Liver (tissue), 9 donors: ENCODE measurements around the gene SUPT6H. TPM values are rescaled to one million over a fixed set of nuclear protein-coding genes. Genes with fewer than 3 reads are reported as not detected.

Experiments used
- DNase-seq: peaks from one replicate; pipeline ENCODE4 v3.0.0-alpha.2; 2017; ENCODE audit warnings: low spot score
- H3K27ac ChIP-seq, 2 donors: one replicate each; pipeline ENCODE4 v1.7.0; 2013; ENCODE audit warnings: inconsistent platforms in 2 of 2, low read length in 2 of 2, control low read depth in 1 of 2, low read depth in 1 of 2, mild to moderate bottlenecking in 1 of 2
- H3K27me3 ChIP-seq, 4 donors: one replicate each; pipeline versions ENCODE4 v1.6.1 to v1.7.0; 2013; ENCODE audit warnings: low read length in 3 of 4, inconsistent platforms in 1 of 4, mild to moderate bottlenecking in 1 of 4, moderate library complexity in 1 of 4; ENCODE audit not compliant: control insufficient read depth in 4 of 4, insufficient read depth in 4 of 4
- H3K36me3 ChIP-seq, 4 donors: one replicate each; pipeline versions ENCODE4 v1.6.1 to v1.7.0; 2013; ENCODE audit warnings: low read length in 3 of 4, mild to moderate bottlenecking in 3 of 4, low read depth in 1 of 4, moderate library complexity in 1 of 4; ENCODE audit not compliant: control insufficient read depth in 4 of 4, insufficient read depth in 3 of 4
- H3K4me1 ChIP-seq, 4 donors: one replicate each; pipeline versions ENCODE4 v1.6.1 to v1.7.0; 2013; ENCODE audit warnings: low read length in 3 of 4, mild to moderate bottlenecking in 3 of 4, moderate library complexity in 1 of 4; ENCODE audit not compliant: control insufficient read depth in 4 of 4, insufficient read depth in 4 of 4
- H3K4me3 ChIP-seq, 3 donors: one replicate each; pipeline versions ENCODE4 v1.6.1 to v1.7.0; 2013; ENCODE audit warnings: low read length in 3 of 3, control low read depth in 1 of 3, low read depth in 1 of 3, mild to moderate bottlenecking in 1 of 3
- H3K9ac ChIP-seq, 2 donors: one replicate each; pipeline ENCODE4 v1.7.0; 2013; ENCODE audit warnings: low read length in 2 of 2, mild to moderate bottlenecking in 2 of 2, moderate library complexity in 2 of 2, control low read depth in 1 of 2, low read depth in 1 of 2
- H3K9me3 ChIP-seq, 4 donors: one replicate each; pipeline versions ENCODE4 v1.6.1 to v1.7.0; 2013; ENCODE audit warnings: low read length in 3 of 4; ENCODE audit not compliant: control insufficient read depth in 4 of 4
- ATF3 ChIP-seq: IDR thresholded peaks from 2 replicates; pipeline ENCODE4 v1.6.1; 2016; ENCODE audit warnings: antibody characterized with exemption
- CTCF ChIP-seq: fragments of 150-350 bp; IDR thresholded peaks from 2 replicates; pipeline ENCODE4 v1.5.1; 2017; ENCODE audit warnings: improper control_type of control experiment, low read depth, low read length; ENCODE audit not compliant: missing input control
- EGR1 ChIP-seq, 2 donors: IDR thresholded peaks; 2 replicates each; pipeline ENCODE4 v1.6.1; 2016 to 2018; ENCODE audit warnings: antibody characterized with exemption in 2 of 2, low read depth in 2 of 2
- FOXA1 ChIP-seq: IDR thresholded peaks from 2 replicates; pipeline ENCODE4 v1.6.1; 2016; ENCODE audit warnings: antibody characterized with exemption
- FOXA2 ChIP-seq: IDR thresholded peaks from 2 replicates; pipeline ENCODE4 v1.6.1; 2016; ENCODE audit warnings: antibody characterized with exemption
- GABPA ChIP-seq, 2 donors: IDR thresholded peaks in 1 of 2; conservative IDR thresholded peaks in 1 of 2; 2 replicates each; pipeline ENCODE4 v1.6.1; 2016; ENCODE audit warnings: antibody characterized with exemption in 2 of 2, mild to moderate bottlenecking in 1 of 2, moderate library complexity in 1 of 2
- HNF4A ChIP-seq, 2 donors: conservative IDR thresholded peaks; 2 replicates each; pipeline ENCODE4 v1.6.1; 2016; ENCODE audit warnings: antibody characterized with exemption in 2 of 2, mild to moderate bottlenecking in 2 of 2
- JUND ChIP-seq, 2 donors: IDR thresholded peaks; 2 replicates each; pipeline ENCODE4 v1.6.1; 2016; ENCODE audit warnings: antibody characterized with exemption in 2 of 2
- MAX ChIP-seq: IDR thresholded peaks from 2 replicates; pipeline ENCODE4 v1.6.1; 2016; ENCODE audit warnings: antibody characterized with exemption
- RAD21 ChIP-seq, 2 donors: IDR thresholded peaks; 2 replicates each; pipeline ENCODE4 v1.6.1; 2016; ENCODE audit warnings: antibody characterized with exemption in 2 of 2, mild to moderate bottlenecking in 2 of 2
- REST ChIP-seq: IDR thresholded peaks from 2 replicates; pipeline ENCODE4 v1.6.1; 2016; ENCODE audit warnings: antibody characterized with exemption, mild to moderate bottlenecking
- RXRA ChIP-seq, 2 donors: IDR thresholded peaks; 2 replicates each; pipeline ENCODE4 v1.6.1; 2017 to 2018; ENCODE audit warnings: antibody characterized with exemption in 2 of 2, mild to moderate bottlenecking in 1 of 2
- SP1 ChIP-seq: IDR thresholded peaks from 2 replicates; pipeline ENCODE4 v1.6.1; 2018; ENCODE audit warnings: antibody characterized with exemption, mild to moderate bottlenecking
- TAF1 ChIP-seq: conservative IDR thresholded peaks from 2 replicates; pipeline ENCODE4 v1.6.1; 2016; ENCODE audit warnings: antibody characterized with exemption, mild to moderate bottlenecking
- YY1 ChIP-seq: IDR thresholded peaks from 2 replicates; pipeline ENCODE4 v1.6.1; 2016; ENCODE audit warnings: antibody characterized with exemption, mild to moderate bottlenecking
- ZBTB33 ChIP-seq: IDR thresholded peaks from 2 replicates; pipeline ENCODE4 v1.6.1; 2016; ENCODE audit warnings: antibody characterized with exemption
- WGBS: extraction: QIAGEN DNeasy Blood & Tissue Kit; methylation state at CpG from one replicate; pipeline ENCODE4 v1.1.7; 2013; 5-methylcytosine and 5-hydroxymethylcytosine counted together
- polyA plus RNA-seq, 2 donors: library from polyadenylated mRNA; stranded (reverse) in 1 of 2; unstranded in 1 of 2; fragments of 200-250 nt in 1 of 2; fragments of >200 nt in 1 of 2; fragmentation: Nextera tagmentation in 1 of 2; extraction: Ambion mirVana in 1 of 2; gene quantifications; one replicate each; pipeline versions ENCODE4 v1.2.1 to v1.2.3, GENCODE V29; 2013 to 2015
- total RNA-seq, 2 donors: library from RNA; depleted of rRNA; stranded (reverse); fragments of >200 nt; gene quantifications; one replicate each; pipeline ENCODE4 v1.2.3, GENCODE V29; 2014
- donor health status: healthy.
- donor health status: healthy.
- donor health status: healthy.
- donor health status: healthy.
- donor health status: healthy.

SUPT6H gene
- total and polyA plus RNA-seq, 4 donors = 10.6 to 59.1 (median 30.3) TPM

- no peak for TF ChIP-seq HNF4A (conservative IDR thresholded peaks at IDR 0.05)
- no peak for TF ChIP-seq REST
- TF ChIP-seq RAD21 (IDR thresholded peaks at IDR 0.05) = no peak
- TF ChIP-seq EGR1 (IDR thresholded peaks at IDR 0.05; ENCODE audit: low read depth in 2 of 2) = no peak
- no peak for TF ChIP-seq TAF1
- no peak for TF ChIP-seq FOXA1
- TF ChIP-seq SP1 = no peak
- TF ChIP-seq ATF3 = no peak
- no peak for TF ChIP-seq FOXA2
- no peak for TF ChIP-seq RXRA (IDR thresholded peaks at IDR 0.05)
- no peak for TF ChIP-seq ZBTB33
- DNase-seq = no peak
- H3K4me1 ChIP-seq = peaks cover 0 to 4% (median 2%) of the 10 kb centered on the region in 4 donors
- H3K9ac ChIP-seq = no peak overlapping the region
- no peaks in the 10 kb centered on the region for H3K27me3 ChIP-seq
- no peak overlapping the region for H3K27ac ChIP-seq
- no peaks in the 10 kb centered on the region for H3K9me3 ChIP-seq
- H3K36me3 ChIP-seq = peaks cover 6 to 37% (median 20%) of the 10 kb centered on the region in 4 donors
- 86% methylated on average over 10 of the region's 10 CpGs for WGBS
- H3K4me3 ChIP-seq = no peak overlapping the region
These were observed 43.8 kb downstream of the SUPT6H start for GRCh38 chr17:28705728-28706334.

GRCh38 chr17:28706471-28707338, 44.7 kb downstream of the SUPT6H start:
- Histone ChIP-seq H3K9ac (no peak overlapping the region), H3K4me1 (peaks cover 1 to 11% (median 6%) of the 10 kb centered on the region in 4 donors), H3K27ac (no peak overlapping the region), H3K27me3 (no peaks in the 10 kb centered on the region), H3K4me3 (no peak overlapping the region), H3K36me3 (peaks cover 2 to 28% (median 12%) of the 10 kb centered on the region in 4 donors), H3K9me3 (no peaks in the 10 kb centered on the region)
- DNase-seq = no peak
- WGBS = 68% methylated on average over 7 of the region's 7 CpGs
- no peak for TF ChIP-seq GABPA (IDR thresholded peaks at IDR 0.05 in 1 of 2, conservative IDR thresholded peaks at IDR 0.05 in 1 of 2)
- TF ChIP-seq HNF4A (conservative IDR thresholded peaks at IDR 0.05) = no peak
- TF ChIP-seq MAX = no peak
- no peak for TF ChIP-seq JUND (IDR thresholded peaks at IDR 0.05)
- no peak for TF ChIP-seq REST
- no peak for TF ChIP-seq YY1
- TF ChIP-seq SP1 = no peak
- TF ChIP-seq ZBTB33 = no peak
- TF ChIP-seq CTCF = no peak
